Adrenal gland (tissue), 12 donors: ENCODE measurements around the gene GGTLC2. TPM values are rescaled to one million over a fixed set of nuclear protein-coding genes. Genes with fewer than 3 reads are reported as not detected.

ENCODE experiments used
- DNase-seq, 7 donors: peaks; one replicate each; pipeline ENCODE4 v3.0.0-alpha.2; 2019 to 2020
- H3K27ac ChIP-seq, 5 donors: fragments of 200-600 bp; sonication (generic) in 4 of 5; 1 replicate in 3 of 5; 2 replicates in 2 of 5; pipeline versions ENCODE4 v1.5.1 to v1.8.0; 2016 to 2020; ENCODE audit warnings: mild to moderate bottlenecking in 1 of 5
- H3K27me3 ChIP-seq: fragments of 200-600 bp; 2 replicates; pipeline ENCODE4 v1.8.0; 2021
- H3K36me3 ChIP-seq, 2 donors: fragments of 200-600 bp; replicated peaks in 1 of 2; 1 replicate in 1 of 2; 2 replicates in 1 of 2; pipeline versions ENCODE4 v1.5.1 to v1.8.0; 2018 to 2022
- H3K4me1 ChIP-seq, 2 donors: fragments of 200-600 bp; replicated peaks in 1 of 2; 1 replicate in 1 of 2; 2 replicates in 1 of 2; pipeline versions ENCODE4 v1.5.1 to v1.8.0; 2018 to 2021
- H3K4me3 ChIP-seq, 4 donors: fragments of 200-600 bp; sonication (generic) in 3 of 4; one replicate each; pipeline ENCODE4 v1.5.1; 2016 to 2018
- H3K9me3 ChIP-seq, 3 donors: fragments of 200-600 bp; sonication (generic) in 1 of 3; replicated peaks in 1 of 3; 1 replicate in 2 of 3; 2 replicates in 1 of 3; pipeline versions ENCODE4 v1.5.1 to v1.8.0; 2016 to 2021
- POLR2A ChIP-seq, 2 donors: fragments of 450-650 bp; IDR thresholded peaks; one replicate each; pipeline ENCODE4 v1.6.1; 2017; ENCODE audit warnings: antibody characterized with exemption in 2 of 2, mild to moderate bottlenecking in 2 of 2, moderate library complexity in 1 of 2
- WGBS, 4 donors: extraction: QIAGEN DNeasy Blood & Tissue Kit in 2 of 4; methylation state at CpG; one replicate each; pipeline versions ENCODE4 v1.1.5 to v1.1.7; 2013 to 2017; 5-methylcytosine and 5-hydroxymethylcytosine counted together
- intact Hi-C, 2 donors: fragments of 100-400 bp; cut with DNase I; formaldehyde crosslinking; loops; one replicate each; pipeline versions ENCODE4 v1.14.1 to v1.15.0; 2022 to 2023
- polyA plus RNA-seq, 3 donors: library from polyadenylated mRNA; stranded (reverse); fragments of 200-250 nt in 2 of 3; fragments of 350-450 nt in 1 of 3; fragmentation: Illumina TruSeq in 1 of 3; extraction: RNeasy Lipid Tissue Mini Kit (QIAGEN cat#74804) in 1 of 3; gene quantifications; one replicate each; pipeline ENCODE4 v1.2.3, GENCODE V29; 2013 to 2014
- total RNA-seq, 9 donors: library from RNA; depleted of rRNA in 4 of 9; stranded (reverse); fragments of >200 nt in 4 of 9; fragments of 120-200 nt in 1 of 9; fragmentation: NEBNext Ultra II Directional in 1 of 9; extraction: Animal tissue kit (Norgen Biotek cat#: 25700) in 1 of 9; gene quantifications; one replicate each; pipeline versions ENCODE4 v1.1.0 to v1.2.4, GENCODE V29; 2013 to 2023
- TF ChIP-seq, protein P1 (sequence below), 6 experiments: fragments of 450-650 bp in 4 of 6; fragments of 200-600 bp in 2 of 6; sonication (generic) in 1 of 6; IDR thresholded peaks; 1 replicate in 5 of 6; 2 replicates in 1 of 6; pipeline versions ENCODE4 v1.5.1 to v1.8.0; 2016 to 2021; ENCODE audit warnings: antibody characterized with exemption in 6 of 6, mild to moderate bottlenecking in 2 of 6, moderate library complexity in 1 of 6
- donor health status: healthy with polysubstance abuse.
- donor health status: Bipolar disorder and iron deficiency.
- donor health status: DM: yes; HTN: yes; CAD: no.
- donor health status: DM: no; HTN: no; CAD: no.
- donor health status: DM: no; HTN: no; CAD: no.
- donor health status: DM: yes; HTN: yes; CAD: no.

Gene GGTLC2
- total and polyA plus RNA-seq, 12 donors, result not detected

DNA sequence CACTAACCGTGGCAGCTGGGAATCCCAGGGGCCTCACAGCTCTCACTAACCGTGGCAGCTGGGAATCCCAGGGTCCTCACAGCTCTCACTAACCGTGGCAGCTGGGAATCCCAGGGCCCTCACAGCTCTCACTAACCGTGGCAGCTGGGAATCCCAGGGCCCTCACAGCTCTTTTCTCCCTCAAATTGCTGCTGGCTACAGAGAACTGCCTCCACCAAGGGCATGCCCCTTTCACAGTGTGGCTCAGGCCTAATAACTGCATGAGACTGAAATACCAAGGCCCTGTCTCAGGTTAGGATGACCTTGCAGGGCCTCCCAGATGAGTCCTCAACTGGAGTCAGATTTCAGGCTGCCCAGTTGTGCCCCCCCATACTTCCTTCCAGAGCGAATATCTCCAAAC lies 35.1 kb upstream of the GGTLC2 start:
- DNase-seq, result peak in 3 of 7 donors; percentile 27 to 55 (median 37)
- 36 to 55% (median 51%) methylated on average over 1 to 5 of the region's 5 CpGs for WGBS, 4 donors
- no peaks in the 10 kb centered on the region for H3K27me3 ChIP-seq
- no peaks in the 10 kb centered on the region for H3K9me3 ChIP-seq
- intact Hi-C loops, result no loop called here
- no peak for TF ChIP-seq POLR2A (IDR thresholded peaks at IDR 0.05)
- TF ChIP-seq, protein P1, sequence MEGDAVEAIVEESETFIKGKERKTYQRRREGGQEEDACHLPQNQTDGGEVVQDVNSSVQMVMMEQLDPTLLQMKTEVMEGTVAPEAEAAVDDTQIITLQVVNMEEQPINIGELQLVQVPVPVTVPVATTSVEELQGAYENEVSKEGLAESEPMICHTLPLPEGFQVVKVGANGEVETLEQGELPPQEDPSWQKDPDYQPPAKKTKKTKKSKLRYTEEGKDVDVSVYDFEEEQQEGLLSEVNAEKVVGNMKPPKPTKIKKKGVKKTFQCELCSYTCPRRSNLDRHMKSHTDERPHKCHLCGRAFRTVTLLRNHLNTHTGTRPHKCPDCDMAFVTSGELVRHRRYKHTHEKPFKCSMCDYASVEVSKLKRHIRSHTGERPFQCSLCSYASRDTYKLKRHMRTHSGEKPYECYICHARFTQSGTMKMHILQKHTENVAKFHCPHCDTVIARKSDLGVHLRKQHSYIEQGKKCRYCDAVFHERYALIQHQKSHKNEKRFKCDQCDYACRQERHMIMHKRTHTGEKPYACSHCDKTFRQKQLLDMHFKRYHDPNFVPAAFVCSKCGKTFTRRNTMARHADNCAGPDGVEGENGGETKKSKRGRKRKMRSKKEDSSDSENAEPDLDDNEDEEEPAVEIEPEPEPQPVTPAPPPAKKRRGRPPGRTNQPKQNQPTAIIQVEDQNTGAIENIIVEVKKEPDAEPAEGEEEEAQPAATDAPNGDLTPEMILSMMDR (IDR thresholded peaks at IDR 0.05), result no peak
- no peaks in the 10 kb centered on the region for H3K36me3 ChIP-seq
- peak overlapping the region in 1 of 5 donors; percentile 40 for H3K27ac ChIP-seq
- no peak overlapping the region for H3K4me3 ChIP-seq
- no peaks in the 10 kb centered on the region for H3K4me1 ChIP-seq

DNA sequence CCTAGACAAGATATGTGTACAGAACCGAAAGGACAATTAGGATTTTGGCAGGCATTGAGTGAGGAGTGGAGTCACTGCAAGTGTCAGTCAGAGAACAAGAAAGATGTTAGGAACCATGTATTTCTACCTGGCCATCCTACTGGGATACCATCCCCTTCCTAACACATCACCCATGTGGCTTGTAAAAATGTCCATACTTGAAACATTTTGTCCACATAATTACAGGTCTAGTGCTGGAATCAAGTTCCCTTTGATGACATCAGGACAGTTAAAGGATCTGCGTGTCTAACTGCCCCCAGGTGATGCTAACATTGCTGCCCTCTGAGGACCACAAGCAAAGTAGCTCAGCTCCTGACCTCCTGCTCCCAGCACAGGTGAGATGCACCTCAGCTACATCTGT lies 31.9 kb upstream of the GGTLC2 start:
- no peaks in the 10 kb centered on the region for H3K36me3 ChIP-seq
- no peaks in the 10 kb centered on the region for H3K4me1 ChIP-seq
- 85 to 90% (median 85%) methylated on average over 2 of the region's 2 CpGs for WGBS, 4 donors
- no peaks in the 10 kb centered on the region for H3K27me3 ChIP-seq
- no peak overlapping the region for H3K27ac ChIP-seq
- H3K4me3 ChIP-seq, result no peak overlapping the region
- no peaks in the 10 kb centered on the region for H3K9me3 ChIP-seq
- intact Hi-C loops, result no loop called here
- no peak for TF ChIP-seq POLR2A (IDR thresholded peaks at IDR 0.05)
- TF ChIP-seq, protein P1 (IDR thresholded peaks at IDR 0.05), result no peak
- DNase-seq, result no peak

DNA sequence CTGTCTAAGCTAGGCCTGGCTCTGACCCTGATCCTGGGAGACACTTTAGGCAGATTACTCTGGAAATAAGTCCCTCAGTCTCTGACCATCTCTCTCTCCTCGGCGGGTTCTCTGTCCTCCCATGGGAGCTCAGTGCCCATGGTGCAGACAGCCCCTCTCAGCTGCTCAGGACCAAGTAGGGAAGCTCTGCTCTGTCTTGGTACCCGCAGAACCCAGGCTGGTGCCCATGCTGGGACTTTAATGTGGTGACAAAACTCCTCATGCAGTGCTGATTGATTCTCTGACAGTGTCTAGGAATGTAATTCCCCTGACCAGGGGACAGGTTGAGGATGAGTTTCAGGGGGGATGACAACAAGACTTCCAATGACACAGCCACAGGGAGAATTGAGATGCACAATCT lies 30.3 kb upstream of the GGTLC2 start:
- no peak for DNase-seq
- H3K36me3 ChIP-seq, result no peaks in the 10 kb centered on the region
- no peak for TF ChIP-seq POLR2A (IDR thresholded peaks at IDR 0.05)
- TF ChIP-seq, protein P1 (IDR thresholded peaks at IDR 0.05), result no peak
- H3K4me3 ChIP-seq, result no peak overlapping the region
- H3K27ac ChIP-seq, result no peak overlapping the region
- H3K4me1 ChIP-seq, result no peaks in the 10 kb centered on the region
- intact Hi-C loops, result no loop called here
- no peaks in the 10 kb centered on the region for H3K27me3 ChIP-seq
- no peaks in the 10 kb centered on the region for H3K9me3 ChIP-seq
- 63 to 81% (median 77%) methylated on average over 3 of the region's 3 CpGs for WGBS, 4 donors

DNA sequence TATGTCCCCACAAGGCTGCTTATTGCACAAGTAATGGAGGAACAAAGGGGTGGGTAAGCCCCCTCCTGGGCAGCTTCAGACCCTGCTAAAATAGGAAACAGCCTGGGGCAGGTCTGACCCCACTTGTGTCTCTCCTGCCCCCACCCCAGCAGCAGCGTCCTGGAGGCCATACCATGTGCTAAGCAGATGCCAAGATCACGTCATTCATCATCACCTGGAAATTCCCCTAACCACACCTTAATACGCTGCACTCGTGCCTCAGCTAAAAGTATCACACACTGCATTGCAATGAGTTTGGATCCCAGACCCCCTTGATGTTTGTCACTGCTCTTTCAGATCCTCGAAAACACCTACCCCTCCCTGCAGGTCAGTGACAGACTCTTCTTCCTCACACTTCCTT lies 27.8 kb upstream of the GGTLC2 start:
- H3K4me3 ChIP-seq, result no peak overlapping the region
- intact Hi-C loops, result no loop called here
- H3K36me3 ChIP-seq, result no peaks in the 10 kb centered on the region
- no peak for DNase-seq
- no peaks in the 10 kb centered on the region for H3K27me3 ChIP-seq
- 42 to 46% (median 44%) methylated on average over 5 of the region's 5 CpGs for WGBS, 4 donors
- no peak for TF ChIP-seq POLR2A (IDR thresholded peaks at IDR 0.05)
- TF ChIP-seq, protein P1 (IDR thresholded peaks at IDR 0.05), result no peak
- H3K9me3 ChIP-seq, result no peaks in the 10 kb centered on the region
- H3K27ac ChIP-seq, result no peak overlapping the region
- no peaks in the 10 kb centered on the region for H3K4me1 ChIP-seq
